ENCODE measurements around the gene PHF20. TPM values are rescaled to one million over a fixed set of nuclear protein-coding genes. Genes with fewer than 3 reads are reported as not detected.
A peak's percentile ranks its signal among the peaks of the same experiment; 100 is the strongest.

Gene PHF20
- total RNA-seq, 1 experiment from 2014 or later, result 65.8 TPM

- Mint-ChIP-seq H3K9me3 (peaks cover 4% of the 10 kb centered on the region; the same call in 1 of the 2 replicates), H3K27me3 (ENCODE audit: low read depth) (no peaks in the 10 kb centered on the region), H3K36me3 (peaks cover 84% of the 10 kb centered on the region), H3K4me1 (peaks cover 22% of the 10 kb centered on the region), H3K4me3 (0 out of 2 replicates have a peak overlapping the region, but pooled peaks have one; percentile 7), H3K27ac (peak overlapping the region; percentile 14; the same call in 1 of the 2 replicates)
- ATAC-seq (no peak), DNase-seq (ENCODE audit: low spot score) (no peak)
- ChIA-PET POLR2A (interaction anchor here (0.6 to 0.9 kb wide), 2 partner anchors 20 to 640 kb away, joined by 3 to 6 read pairs; no protein-coding TSS in a partner anchor), CTCF (no interaction called here)
- no peak for TF ChIP-seq PRDM15 (CRISPR knock-in tag; IDR thresholded peaks at IDR 0.05)
- no peak for TF ChIP-seq SMAD4 (CRISPR knock-in tag; IDR thresholded peaks at IDR 0.05)
- no peak for TF ChIP-seq ZNF263 (CRISPR knock-in tag; IDR thresholded peaks at IDR 0.05; ENCODE audit: low read depth)
- TF ChIP-seq ATF1 (CRISPR knock-in tag; IDR thresholded peaks at IDR 0.05), result no peak
- TF ChIP-seq ETV6 (CRISPR knock-in tag; IDR thresholded peaks at IDR 0.05), result no peak
- no peak for TF ChIP-seq ZNF671 (CRISPR knock-in tag; IDR thresholded peaks at IDR 0.05)
These were observed 33.9 kb upstream of the PHF20 start for GRCh38 chr20:35737865-35738333.

- ATAC-seq (no peak), DNase-seq (ENCODE audit: low spot score) (no peak)
- peaks cover 28% of the 10 kb centered on the region for H3K4me1 Mint-ChIP-seq
- peak overlapping the region; percentile 7; the same call in 1 of the 2 replicates for H3K4me3 Mint-ChIP-seq
- H3K27ac Mint-ChIP-seq, result peak overlapping the region; percentile 14; the same call in 1 of the 2 replicates
- CTCF ChIA-PET, result no interaction called here
- H3K27me3 Mint-ChIP-seq (ENCODE audit: low read depth), result no peaks in the 10 kb centered on the region
- POLR2A ChIA-PET, result interaction anchor here (0.6 kb wide), 1 partner anchor 1826 kb away, joined by 6 read pairs; no protein-coding TSS in a partner anchor
- peaks cover 77% of the 10 kb centered on the region for H3K36me3 Mint-ChIP-seq
- peaks cover 4% of the 10 kb centered on the region; the same call in 1 of the 2 replicates for H3K9me3 Mint-ChIP-seq
- no peak for TF ChIP-seq ZNF423 (CRISPR knock-in tag; IDR thresholded peaks at IDR 0.05)
- TF ChIP-seq CREB1 (CRISPR knock-in tag; IDR thresholded peaks at IDR 0.05), result no peak
- no peak for TF ChIP-seq PRRX2 (CRISPR knock-in tag; IDR thresholded peaks at IDR 0.05)
- no peak for TF ChIP-seq HMGA2 (CRISPR knock-in tag; IDR thresholded peaks at IDR 0.05)
- no peak for TF ChIP-seq IRF2 (CRISPR knock-in tag; IDR thresholded peaks at IDR 0.05; ENCODE audit: borderline replicate concordance, low read depth)
- TF ChIP-seq E2F5 (CRISPR knock-in tag; IDR thresholded peaks at IDR 0.05), result no peak
- no peak for TF ChIP-seq ETV6 (CRISPR knock-in tag; IDR thresholded peaks at IDR 0.05)
- no peak for TF ChIP-seq SOX15 (CRISPR knock-in tag; IDR thresholded peaks at IDR 0.05)
- TF ChIP-seq ZNF263 (CRISPR knock-in tag; IDR thresholded peaks at IDR 0.05; ENCODE audit: low read depth), result no peak
- TF ChIP-seq FOXK1 (CRISPR knock-in tag; IDR thresholded peaks at IDR 0.05), result no peak
- TF ChIP-seq AR (CRISPR knock-in tag; IDR thresholded peaks at IDR 0.05), result no peak
- TF ChIP-seq JAZF1 (CRISPR knock-in tag; IDR thresholded peaks at IDR 0.05), result no peak
- TF ChIP-seq EMX1 (CRISPR knock-in tag; IDR thresholded peaks at IDR 0.05), result no peak
- no peak for TF ChIP-seq ERG (CRISPR knock-in tag; IDR thresholded peaks at IDR 0.05)
- TF ChIP-seq ZNF671 (CRISPR knock-in tag; IDR thresholded peaks at IDR 0.05), result no peak
- no peak for TF ChIP-seq CTCF (IDR thresholded peaks at IDR 0.05)
- TF ChIP-seq E2F4 (CRISPR knock-in tag; IDR thresholded peaks at IDR 0.05; ENCODE audit: borderline replicate concordance, low read depth), result no peak
These were observed 33.2 kb upstream of the PHF20 start for GRCh38 chr20:35738410-35739179.
